Endothelial cell of umbilical vein (primary cell): ENCODE measurements around the gene TRMT112. TPM values are rescaled to one million over a fixed set of nuclear protein-coding genes. Genes with fewer than 3 reads are reported as not detected.
"Not testable (repeated sequence)": the region's sequence is repeated elsewhere in the genome, so short reads cannot be mapped to it uniquely, and the experiment has no call there.

Source experiments
- BruUV-seq: library from RNA; stranded (reverse); fragments of 400-500 nt; replicated peaks from 2 replicates; lab custom pipeline; 2021; lab: Mats Ljungman, UMichigan
- CTCF ChIA-PET: fragments of 300-600, 350-600 bp; sonication (Branson Sonifier 250); formaldehyde crosslinking; loops from one replicate; lab custom pipeline; 2021; ENCODE audit warnings: antibody characterized with exemption, inconsistent platforms; lab: Charles Lee
- POLR2A ChIA-PET: fragments of 300-600, 350-600 bp; sonication (Branson Sonifier 250); formaldehyde crosslinking; loops from one replicate; lab custom pipeline; 2021; ENCODE audit warnings: antibody characterized with exemption, inconsistent platforms; lab: Charles Lee
- DNase-seq: peaks from one replicate; pipeline ENCODE4 v3.0.0-alpha.2; 2011; ENCODE audit warnings: low read depth, low spot score
- FAIRE-seq: peaks from 2 replicates; lab custom pipeline; 2011; peaks lifted over from hg19 to GRCh38; lab: Jason Lieb, UNC
- H2AFZ ChIP-seq: 2 replicates; pipeline ENCODE4 v1.6.0; 2012; ENCODE audit warnings: low read depth, low read length, control low read depth, inconsistent platforms
- H3K27ac ChIP-seq: 2 replicates; pipeline ENCODE4 v1.5.1; 2011; ENCODE audit warnings: low read depth, mild to moderate bottlenecking, control low read depth, low read length, moderate library complexity; ENCODE audit not compliant: insufficient read depth
- H3K27me3 ChIP-seq, 2 experiments: 2 replicates each; pipeline versions ENCODE4 v1.6.0 to v1.6.1; 2011; ENCODE audit warnings: low read length in 2 of 2, mixed read lengths in 1 of 2; ENCODE audit not compliant: control insufficient read depth in 2 of 2, insufficient read depth in 2 of 2
- H3K36me3 ChIP-seq, 2 experiments: 2 replicates in 1 of 2; 3 replicates in 1 of 2; pipeline ENCODE4 v1.5.1; 2011; ENCODE audit warnings: low read length in 2 of 2, mild to moderate bottlenecking in 1 of 2, moderate library complexity in 1 of 2; ENCODE audit not compliant: control insufficient read depth in 2 of 2, insufficient read depth in 2 of 2; ENCODE audit errors: extremely low read depth in 1 of 2
- H3K4me1 ChIP-seq: 3 replicates; pipeline ENCODE4 v1.5.1; 2011; ENCODE audit warnings: mild to moderate bottlenecking, low read length; ENCODE audit not compliant: control insufficient read depth, insufficient read depth; ENCODE audit errors: extremely low read depth
- H3K4me2 ChIP-seq: 2 replicates; pipeline ENCODE4 v1.6.1; 2011; ENCODE audit warnings: low read length, control low read depth, mixed read lengths; ENCODE audit not compliant: insufficient read depth
- H3K4me3 ChIP-seq, 3 experiments: fragments of 200-600 bp in 1 of 3; sonication (generic), shearing (Covaris generic) in 1 of 3; replicated peaks in 1 of 3; 2 replicates each; pipeline ENCODE4 v1.5.1; 2011 to 2016; ENCODE audit warnings: control low read depth in 3 of 3, low read length in 3 of 3, mild to moderate bottlenecking in 2 of 3, inconsistent platforms in 1 of 3, low read depth in 1 of 3, moderate library complexity in 1 of 3; ENCODE audit not compliant: insufficient read depth in 1 of 3
- H3K79me2 ChIP-seq: 2 replicates; pipeline ENCODE4 v1.6.0; 2012; ENCODE audit warnings: low read length, inconsistent platforms; ENCODE audit not compliant: control insufficient read depth, insufficient read depth
- H3K9ac ChIP-seq: replicated peaks from 2 replicates; pipeline ENCODE3; 2011; ENCODE audit warnings: low read length, control low read depth; ENCODE audit not compliant: insufficient read depth; ENCODE audit errors: extremely low read depth
- H3K9me1 ChIP-seq: replicated peaks from 3 replicates; pipeline ENCODE4 v1.6.0; 2011; ENCODE audit warnings: mild to moderate bottlenecking, low read length; ENCODE audit not compliant: control insufficient read depth, insufficient read depth; ENCODE audit errors: extremely low read depth
- H3K9me3 ChIP-seq: replicated peaks from 2 replicates; pipeline ENCODE4 v1.5.1; 2012; ENCODE audit warnings: low read length, inconsistent platforms; ENCODE audit not compliant: control insufficient read depth, insufficient read depth
- H4K20me1 ChIP-seq: replicated peaks from 2 replicates; pipeline ENCODE3; 2011; ENCODE audit warnings: mild to moderate bottlenecking, low read length; ENCODE audit not compliant: control insufficient read depth, insufficient read depth; ENCODE audit errors: extremely low read depth
- FOS ChIP-seq: IDR thresholded peaks from 2 replicates; pipeline ENCODE4 v1.6.1; 2011; ENCODE audit warnings: mild to moderate bottlenecking, low read length, moderate library complexity, borderline replicate concordance; ENCODE audit not compliant: insufficient read depth
- MAX ChIP-seq: IDR thresholded peaks from 2 replicates; pipeline ENCODE4 v1.6.1; 2011; ENCODE audit not compliant: insufficient read depth, insufficient read length
- dilution Hi-C: fragments of 300-500 bp; cut with MboI; formaldehyde crosslinking; loops from one replicate; pipeline ENCODE4 v1.15.0; 2019; ENCODE audit warnings: low sequenced_read_pairs; ENCODE audit not compliant: extremely low pct_ligation_motif_present
- intact Hi-C: fragments of 100-400 bp; cut with micrococcal nuclease; formaldehyde crosslinking; loops from one replicate; pipeline ENCODE4 v1.10.0; 2022
- polyA plus RNA-seq, 4 experiments: library from polyadenylated mRNA; depleted of rRNA in 3 of 4; stranded (reverse) in 3 of 4; unstranded in 1 of 4; fragments of >200 nt; gene quantifications; 2 replicates each; pipeline versions ENCODE4 v1.2.1 to v1.2.3, GENCODE V29; 2011 to 2012; ENCODE audit warnings: missing spikeins in 1 of 4
- total RNA-seq: library from RNA; stranded (reverse); gene quantifications from 2 replicates; pipeline ENCODE4 v1.2.3, GENCODE V29; 2021

The TRMT112 gene
- total and polyA plus RNA-seq, 2 donors (not counting 3 experiments of a cell fraction or from before 2014, with no cell fraction given): 195 to 575 TPM

- intact Hi-C loops, H3K79me2 ChIP-seq, H4K20me1 ChIP-seq, H3K4me3 ChIP-seq, H3K4me1 ChIP-seq, BruUV-seq, H2AFZ ChIP-seq, H3K9ac ChIP-seq, FAIRE-seq, H3K4me2 ChIP-seq, H3K9me1 ChIP-seq, DNase-seq, H3K27ac ChIP-seq, H3K9me3 ChIP-seq, POLR2A ChIA-PET, H3K27me3 ChIP-seq, dilution Hi-C loops: not testable (repeated sequence)
- CTCF ChIA-PET: interaction anchor here (1.3 to 3.4 kb wide), 4 partner anchors 8 to 32 kb away, joined by 4 to 19 read pairs (median 13); partner anchors contain the start of gene CATSPERZ
- peaks cover 0 to 11% of the 10 kb centered on the region in 2 experiments for H3K36me3 ChIP-seq
These were observed 6.6 kb upstream of the TRMT112 start for GRCh38 chr11:64323984-64324383.

- Histone ChIP-seq H3K9me3 (no peaks in the 10 kb centered on the region), H3K4me1 (peaks cover 6% of the 10 kb centered on the region), H4K20me1 (no peaks in the 10 kb centered on the region), H3K79me2 (peaks cover 2% of the 10 kb centered on the region), H3K4me3 (no peak overlapping the region), H3K9ac (no peak overlapping the region), H3K36me3 (peaks cover 0 to 11% of the 10 kb centered on the region in 2 experiments), H2AFZ (no peak overlapping the region), H3K27ac (no peak overlapping the region), H3K4me2 (no peak overlapping the region), H3K27me3 (no peaks in the 10 kb centered on the region), H3K9me1 (no peaks in the 10 kb centered on the region)
- dilution Hi-C loops: no loop called here
- TF ChIP-seq MAX (no peak), FOS (no peak)
- no TSS peak for BruUV-seq
- FAIRE-seq (no peak), DNase-seq (no peak)
- intact Hi-C loops: no loop called here
- ChIA-PET CTCF (interaction anchor here (2.9 to 3.4 kb wide), 2 partner anchors 9 to 19 kb away, joined by 14 to 19 read pairs; no protein-coding TSS in a partner anchor), POLR2A (no interaction called here)
These were observed 6.0 kb upstream of the TRMT112 start for GRCh38 chr11:64323373-64323772.
